Stimulated activated CD4-positive, alpha-beta T cell treated with anti-CD3 and anti-CD28 coated beads, TNF-alpha, amount 100 ng/mL, for 4 hours (primary cell): ENCODE data around the gene ERI3.

Experiments used
- DNase-seq, 3 experiments: peaks; one replicate each; pipeline ENCODE4 v3.0.0-alpha.2; 2020; ENCODE audit warnings: low read depth in 3 of 3

ERI3 gene

DNA sequence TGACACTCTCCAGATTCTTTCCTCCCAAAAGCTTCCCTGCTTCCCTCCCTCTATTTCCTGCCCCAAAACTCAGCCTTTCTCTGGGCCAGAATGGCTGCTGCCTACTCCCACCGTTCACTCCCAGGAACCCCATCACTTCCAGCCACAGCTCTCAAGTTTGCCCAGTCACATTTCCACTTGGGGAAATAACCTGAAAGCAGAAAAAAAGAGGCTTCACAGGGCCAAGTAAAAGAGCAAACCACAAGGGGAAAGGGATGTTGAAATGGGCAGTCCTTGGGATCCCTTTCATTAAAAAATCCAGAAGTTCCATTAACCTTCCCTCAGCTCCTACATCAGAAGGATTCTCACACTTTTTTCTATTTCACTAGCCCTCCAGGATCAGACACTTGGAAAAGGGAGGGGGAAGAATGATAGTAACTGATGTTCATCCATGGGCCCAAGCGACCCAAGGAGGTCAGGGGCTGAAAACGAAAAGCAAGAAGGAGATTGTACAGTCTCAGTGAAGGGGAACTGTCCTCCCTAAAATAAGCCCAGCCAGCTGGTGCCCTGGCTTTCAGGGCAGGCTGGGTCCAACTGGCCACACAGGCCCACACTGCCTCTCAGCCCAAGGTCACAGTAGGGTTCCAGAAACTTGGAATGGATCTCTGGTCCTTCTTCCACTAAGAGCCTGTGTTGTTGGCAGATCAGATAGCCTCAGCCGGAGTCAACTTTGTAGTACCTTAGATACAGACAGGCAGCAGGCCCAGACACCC, 92.1 kb downstream of the ERI3 start:
- no peak for DNase-seq

DNA sequence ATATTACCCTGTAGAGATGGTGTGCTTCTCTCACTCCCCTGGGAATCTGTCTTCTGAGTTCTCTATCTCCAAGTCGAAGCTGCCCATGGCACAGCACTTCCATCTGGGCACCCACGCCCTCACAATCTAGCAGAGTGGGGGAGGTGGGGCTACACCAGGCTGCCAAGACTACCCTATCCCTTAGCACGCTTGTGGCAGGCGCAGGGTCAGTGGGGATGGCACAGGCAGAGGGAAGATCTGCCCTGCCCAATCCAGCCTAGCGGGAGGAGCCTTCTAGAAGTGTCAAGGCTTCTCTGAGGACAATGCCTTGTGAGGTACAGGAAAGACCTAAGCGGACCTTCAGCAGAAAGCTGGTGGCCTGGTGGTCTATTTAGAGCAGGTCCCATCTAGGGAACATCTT, 92.6 kb downstream of the ERI3 start:
- DNase-seq = no peak

DNA sequence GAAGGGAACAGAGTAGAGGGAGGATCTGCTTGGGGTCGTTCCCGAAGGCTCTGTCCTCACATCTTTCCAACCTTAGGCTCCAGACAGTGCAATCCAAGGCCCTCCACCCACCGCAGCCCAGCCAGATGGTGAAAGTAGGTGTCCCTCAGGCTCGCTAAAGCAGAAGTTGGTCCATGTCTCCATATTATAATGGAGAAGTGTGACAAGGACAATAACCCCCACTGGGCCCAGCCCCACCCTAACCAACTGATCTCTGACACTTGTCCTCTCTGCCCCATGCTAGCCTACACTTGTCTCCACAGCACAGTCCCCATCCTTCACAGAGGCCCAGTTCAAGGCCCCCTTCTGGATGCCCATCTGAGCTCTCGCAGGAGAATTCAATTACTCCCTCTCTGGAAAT, 93.1 kb downstream of the ERI3 start:
- no peak for DNase-seq

DNA sequence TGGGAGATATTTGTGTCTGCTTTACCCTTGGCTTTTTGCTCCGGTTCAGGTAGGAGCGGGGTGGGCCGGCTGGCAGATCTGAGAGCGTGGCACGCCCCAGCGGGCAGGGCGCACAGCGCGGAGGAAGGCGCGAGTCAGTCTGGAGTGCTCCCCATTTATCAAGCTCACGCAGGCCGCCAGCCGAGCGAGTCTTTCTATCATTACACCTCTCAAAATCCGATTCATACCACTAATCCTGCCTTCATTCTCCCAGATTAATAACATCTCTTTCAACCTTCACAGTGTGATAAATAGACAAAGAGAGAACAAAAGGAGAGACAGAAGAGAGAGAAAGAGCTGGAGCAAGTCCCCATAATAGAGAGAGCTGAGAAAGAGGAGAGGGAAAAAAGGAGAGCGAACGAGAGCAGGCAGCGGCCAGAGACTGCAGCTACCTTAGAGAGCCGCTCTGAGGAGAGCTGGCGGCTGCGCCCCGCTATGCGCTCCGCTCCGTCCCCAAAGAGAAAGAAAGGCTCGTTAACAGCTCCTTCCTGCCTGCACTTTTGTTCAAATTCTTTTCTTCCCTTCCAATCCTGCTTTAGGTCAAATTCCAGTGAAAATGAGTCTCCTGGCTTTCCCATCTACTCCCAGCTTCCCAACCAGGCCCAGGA, 93.8 kb downstream of the ERI3 start:
- no peak for DNase-seq

DNA sequence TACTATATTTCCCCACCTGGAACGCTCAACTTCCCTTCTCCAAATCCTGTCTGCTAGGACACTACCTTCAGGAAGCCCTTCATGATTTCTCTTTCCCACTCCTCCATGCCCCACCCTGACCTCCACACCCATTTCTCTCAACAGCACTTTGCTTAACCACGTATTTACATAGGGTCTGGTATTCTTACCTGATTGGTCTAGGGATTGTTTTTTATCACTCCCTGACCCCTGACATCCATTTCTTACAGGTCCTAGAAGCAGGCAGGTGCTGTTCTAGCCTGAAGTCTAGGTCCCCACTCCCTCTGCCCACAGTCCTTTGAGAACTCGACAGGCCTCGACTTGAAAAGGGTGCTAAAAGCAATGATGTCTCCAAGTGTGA, 94.3 kb downstream of the ERI3 start:
- no peak for DNase-seq

DNA sequence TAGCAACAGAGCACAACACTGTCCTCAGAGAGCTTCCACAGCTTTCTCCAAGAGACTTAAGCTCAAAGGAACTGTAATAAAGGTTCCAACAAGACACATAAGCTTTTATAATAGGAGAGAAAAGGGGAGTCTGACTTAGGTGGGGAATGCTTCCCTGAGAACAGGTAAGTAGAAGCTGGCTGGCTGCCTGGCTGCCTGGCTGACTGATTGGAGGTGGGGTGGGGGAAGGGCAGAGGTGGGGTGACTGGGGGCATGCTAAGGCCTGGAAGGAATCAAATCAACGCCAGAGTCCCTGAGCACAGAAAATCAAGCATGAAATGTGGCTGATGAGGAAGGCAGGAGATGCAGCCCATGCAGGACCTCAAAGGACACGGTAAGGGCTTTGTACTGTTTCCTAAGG, 96.0 kb downstream of the ERI3 start:
- no peak for DNase-seq

DNA sequence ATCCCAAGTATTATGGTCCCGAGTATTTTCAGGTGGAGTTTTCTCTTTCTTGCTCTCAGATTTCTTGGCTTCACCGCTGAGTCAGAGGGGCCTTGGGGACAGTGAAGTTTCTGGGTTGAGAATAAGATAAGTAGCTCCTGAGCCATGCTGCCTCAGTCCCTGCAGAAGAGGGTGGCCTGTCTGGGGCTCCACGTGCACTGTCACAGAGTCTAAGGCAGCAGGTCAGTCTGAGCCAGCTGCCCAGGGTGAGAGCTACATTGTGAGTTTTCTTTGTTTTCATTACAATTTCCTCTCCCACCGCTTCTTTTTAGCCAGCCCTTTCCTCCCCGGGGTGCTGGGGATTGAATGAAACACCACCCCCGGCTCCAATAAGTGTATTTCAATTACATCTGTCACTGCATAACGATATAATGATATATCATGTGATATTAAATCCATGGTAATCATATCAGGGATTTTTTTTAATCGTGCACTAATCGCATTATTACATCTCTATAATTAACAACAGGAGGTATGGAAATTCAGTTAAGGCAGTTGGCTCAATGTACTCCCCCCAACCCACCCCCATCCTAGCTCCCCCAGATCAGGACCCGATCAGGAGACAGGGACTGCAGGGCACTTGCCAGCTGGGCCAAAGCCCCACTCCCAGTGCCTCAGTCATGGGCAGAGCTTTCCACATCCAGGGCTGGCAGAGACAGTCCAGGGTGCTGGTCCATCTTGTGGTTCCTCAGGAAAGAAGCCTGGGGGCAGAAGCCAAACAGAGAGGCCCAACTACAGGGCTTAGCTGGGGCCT, 98.1 kb downstream of the ERI3 start:
- no peak for DNase-seq

DNA sequence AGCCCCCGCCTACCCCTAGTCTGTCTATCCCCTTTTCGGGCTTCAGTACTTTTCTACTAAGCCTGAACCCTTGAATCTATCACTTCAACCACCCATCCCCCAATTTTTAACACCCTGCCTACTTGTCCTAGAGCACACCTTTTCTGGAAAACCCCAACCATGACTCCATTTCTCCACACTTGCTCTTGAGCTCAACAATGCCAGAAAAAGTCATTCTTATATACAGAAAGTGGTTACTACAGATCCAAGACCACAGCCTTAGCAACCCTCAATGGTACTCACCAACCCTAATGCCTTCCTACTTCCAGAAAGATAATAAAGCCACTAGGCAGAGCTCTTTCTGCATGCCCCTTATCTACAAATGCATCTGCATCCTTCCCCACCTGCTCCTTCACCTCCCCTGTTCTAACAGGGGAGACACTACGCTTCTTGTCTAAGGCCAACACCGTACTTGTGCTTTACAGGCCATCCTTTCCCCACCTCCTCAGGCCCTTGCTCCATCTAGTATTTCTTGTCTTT, 100.6 kb downstream of the ERI3 start:
- DNase-seq = no peak

DNA sequence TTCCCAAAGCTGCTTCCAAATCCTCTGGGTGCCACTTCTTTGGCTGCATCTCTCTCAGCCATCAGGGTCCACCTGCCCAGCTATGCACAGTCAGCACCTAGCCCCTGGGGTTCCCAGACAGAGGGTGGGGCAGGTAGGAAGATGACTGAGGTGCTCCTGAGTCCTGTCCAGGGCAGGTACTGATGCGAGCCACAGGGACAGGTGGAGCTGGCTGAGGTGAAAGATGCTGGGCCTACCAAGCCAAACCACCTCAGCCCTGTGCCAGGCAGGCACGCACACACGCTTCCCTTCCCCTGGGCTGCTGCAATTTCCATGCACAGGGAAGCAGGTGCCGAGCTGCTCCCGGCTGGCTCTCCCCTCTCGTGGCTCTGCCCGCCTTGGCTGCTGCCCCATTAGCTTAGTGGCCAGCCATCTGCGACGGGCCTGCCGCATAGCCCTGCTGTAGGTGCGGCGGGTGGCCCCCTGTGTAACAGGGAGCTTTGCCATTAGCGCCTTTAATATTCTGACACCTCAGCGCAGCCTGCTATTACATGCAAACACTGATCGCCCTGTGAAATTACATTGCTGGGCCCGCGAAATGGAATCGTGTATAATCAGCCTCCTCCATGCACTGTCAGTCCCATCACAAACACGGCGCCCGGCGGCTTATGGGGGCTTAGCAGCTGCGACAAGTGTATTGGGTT, 102.9 kb downstream of the ERI3 start:
- no peak for DNase-seq

DNA sequence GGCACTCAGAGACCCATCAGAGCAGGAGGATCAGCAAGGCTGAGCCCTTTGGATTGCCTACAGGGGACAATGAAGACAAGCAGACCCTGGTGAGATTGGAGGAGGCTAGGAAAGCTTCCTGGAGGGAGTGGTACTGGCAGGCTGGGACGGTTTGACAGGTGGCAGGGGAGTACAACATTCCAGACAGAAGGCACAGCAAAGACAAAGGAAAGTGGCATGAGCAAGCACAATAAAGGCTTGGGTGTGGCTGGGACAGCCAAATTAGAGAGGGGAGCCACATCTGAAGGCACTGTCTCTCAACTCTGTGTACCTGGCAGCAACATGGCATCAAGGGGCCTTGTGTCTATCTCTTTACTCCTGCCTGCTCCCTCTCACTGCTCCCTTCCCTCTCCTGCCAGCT, 103.6 kb downstream of the ERI3 start:
- DNase-seq = no peak

DNA sequence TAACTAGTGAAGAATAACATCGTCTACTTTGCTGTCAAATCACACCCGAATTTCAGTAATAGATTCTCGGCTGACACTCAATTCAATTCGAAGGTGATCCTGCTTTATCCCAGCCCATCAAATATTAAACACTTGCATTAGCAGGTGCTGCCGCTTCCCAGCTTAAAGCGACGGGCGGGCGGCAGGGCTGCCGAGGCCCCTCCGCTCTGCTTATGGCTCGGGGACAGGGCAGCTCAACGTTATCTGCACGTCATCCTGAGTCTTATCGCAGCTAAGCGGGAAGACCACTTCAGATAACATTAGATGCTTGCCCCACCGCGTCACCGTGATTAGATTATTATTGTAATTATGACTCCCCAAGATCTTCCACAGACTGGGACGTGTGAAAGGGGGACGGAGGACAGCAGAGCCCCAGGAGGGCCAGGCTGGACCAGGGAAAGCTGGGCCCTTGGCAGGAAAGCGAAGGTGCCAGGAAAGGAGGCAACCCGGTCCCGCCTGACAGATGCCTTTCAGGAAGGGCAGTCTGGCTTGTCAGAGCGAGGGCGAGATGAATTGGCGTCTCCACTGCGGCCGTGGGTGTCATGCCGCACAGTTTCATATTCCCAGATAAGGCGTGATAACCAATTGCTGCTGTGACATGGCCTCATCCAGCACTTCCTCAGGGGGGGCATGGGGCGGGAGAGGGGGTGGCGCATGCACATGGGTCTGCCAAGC, 104.8 kb downstream of the ERI3 start:
- no peak for DNase-seq

DNA sequence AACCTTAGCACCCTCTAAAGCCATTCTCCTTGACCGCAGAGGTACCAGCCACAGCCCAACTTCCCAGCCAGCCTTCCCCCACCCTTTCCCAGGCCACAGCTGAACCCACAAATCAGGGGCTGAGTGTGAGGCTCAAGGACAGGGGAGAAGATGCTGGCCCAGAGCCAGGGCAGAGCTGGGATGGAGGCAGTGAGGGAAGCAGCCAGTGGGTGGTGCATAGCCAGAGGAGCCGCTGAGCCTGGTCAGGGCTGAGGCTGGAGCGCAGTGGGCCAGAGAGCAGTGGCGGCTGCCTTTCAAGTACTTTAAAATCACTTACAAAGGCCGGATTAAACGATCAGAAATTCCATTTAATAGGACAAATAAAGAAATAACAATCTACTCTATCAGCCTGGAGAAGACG, 105.5 kb downstream of the ERI3 start:
- no peak for DNase-seq

DNA sequence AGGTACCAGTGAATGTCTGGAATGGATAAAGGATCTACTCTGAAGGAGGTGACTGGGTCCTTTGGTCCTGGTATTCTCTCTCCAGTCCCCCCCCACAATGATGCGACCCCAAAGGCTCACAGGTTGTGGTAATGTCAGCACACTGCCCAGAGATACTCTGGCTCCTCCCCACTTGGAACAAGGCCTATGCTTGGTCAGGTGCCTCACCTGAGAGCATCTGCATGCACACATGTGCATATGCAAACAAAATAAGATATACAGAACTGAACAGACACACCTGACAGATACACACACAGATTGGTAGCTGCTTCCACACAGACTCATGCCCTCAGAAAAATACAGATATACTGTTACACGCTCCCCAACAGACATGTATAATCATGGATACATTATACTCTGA, 108.3 kb downstream of the ERI3 start:
- DNase-seq = no peak

DNA sequence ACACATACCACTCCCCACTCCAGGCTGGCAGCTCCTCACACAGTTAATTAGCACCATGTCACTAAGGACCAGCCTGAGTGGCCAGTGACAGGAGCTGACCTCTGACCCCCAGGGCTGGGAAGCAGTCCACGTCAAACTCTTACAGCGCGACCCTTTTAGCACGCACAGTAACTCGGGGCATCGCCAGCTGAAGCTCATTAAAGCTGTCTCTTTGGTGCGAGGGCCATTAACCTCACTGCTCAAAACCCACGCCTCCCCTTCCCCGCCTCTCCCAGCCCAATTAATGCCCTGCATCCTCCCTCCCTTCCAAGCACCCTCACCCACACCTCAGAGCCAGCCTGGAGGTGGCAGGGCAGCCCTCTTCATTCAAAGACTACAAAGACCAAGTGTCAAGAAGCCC, 110.1 kb downstream of the ERI3 start:
- DNase-seq = no peak

DNA sequence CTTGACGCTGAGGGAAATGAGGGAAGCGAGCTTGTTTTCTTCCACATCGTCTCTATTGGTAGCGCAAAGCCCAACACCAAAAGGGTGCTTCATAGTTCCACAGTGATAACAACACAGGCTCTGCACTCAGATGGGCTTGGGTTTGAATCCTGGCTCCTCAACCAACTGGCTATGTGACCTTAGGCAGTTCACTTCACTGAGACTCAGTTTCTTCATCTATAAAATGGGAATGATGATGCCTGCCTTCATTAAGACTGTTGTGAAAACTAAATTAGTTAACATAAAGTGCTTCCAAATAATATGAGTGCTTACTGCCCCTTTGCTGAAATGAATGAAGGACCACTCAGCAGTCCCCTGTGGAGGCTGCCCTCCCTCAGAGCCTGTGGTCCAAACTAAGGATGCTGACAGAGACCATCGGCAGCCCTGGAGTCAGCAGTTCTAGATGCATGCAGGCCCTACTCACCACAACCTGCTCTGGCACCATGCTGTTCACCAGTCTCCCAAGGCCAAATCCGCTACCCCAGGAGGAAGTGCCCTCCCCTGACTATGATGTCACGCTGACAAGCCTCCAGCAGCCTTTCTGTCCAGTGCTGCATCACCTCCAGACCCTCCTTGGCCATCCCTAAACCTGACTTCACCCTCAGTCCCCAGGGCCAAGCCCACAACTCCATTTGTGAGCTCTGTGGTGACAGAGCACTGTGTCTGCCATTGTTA, 111.1 kb downstream of the ERI3 start:
- DNase-seq = no peak

DNA sequence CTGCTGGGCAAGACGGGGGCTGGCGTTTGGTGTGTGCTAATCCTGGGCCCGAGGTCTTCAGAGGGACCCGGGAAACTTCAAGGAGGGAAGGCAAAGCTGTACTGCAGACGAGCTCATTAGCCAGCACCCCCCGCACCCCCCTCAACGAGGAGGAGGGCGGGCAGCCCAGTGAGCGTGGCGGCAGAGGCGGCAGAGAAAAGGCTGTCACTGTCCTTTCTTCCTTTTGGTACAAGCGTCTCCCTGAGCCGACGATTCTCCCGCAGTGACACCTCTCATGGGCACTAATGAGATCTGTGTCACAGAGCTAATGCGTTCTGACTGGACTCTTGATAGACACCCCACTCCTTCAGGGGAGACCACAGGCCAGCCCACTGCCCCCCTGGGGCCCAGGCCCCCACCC, 112.3 kb downstream of the ERI3 start:
- DNase-seq = no peak

DNA sequence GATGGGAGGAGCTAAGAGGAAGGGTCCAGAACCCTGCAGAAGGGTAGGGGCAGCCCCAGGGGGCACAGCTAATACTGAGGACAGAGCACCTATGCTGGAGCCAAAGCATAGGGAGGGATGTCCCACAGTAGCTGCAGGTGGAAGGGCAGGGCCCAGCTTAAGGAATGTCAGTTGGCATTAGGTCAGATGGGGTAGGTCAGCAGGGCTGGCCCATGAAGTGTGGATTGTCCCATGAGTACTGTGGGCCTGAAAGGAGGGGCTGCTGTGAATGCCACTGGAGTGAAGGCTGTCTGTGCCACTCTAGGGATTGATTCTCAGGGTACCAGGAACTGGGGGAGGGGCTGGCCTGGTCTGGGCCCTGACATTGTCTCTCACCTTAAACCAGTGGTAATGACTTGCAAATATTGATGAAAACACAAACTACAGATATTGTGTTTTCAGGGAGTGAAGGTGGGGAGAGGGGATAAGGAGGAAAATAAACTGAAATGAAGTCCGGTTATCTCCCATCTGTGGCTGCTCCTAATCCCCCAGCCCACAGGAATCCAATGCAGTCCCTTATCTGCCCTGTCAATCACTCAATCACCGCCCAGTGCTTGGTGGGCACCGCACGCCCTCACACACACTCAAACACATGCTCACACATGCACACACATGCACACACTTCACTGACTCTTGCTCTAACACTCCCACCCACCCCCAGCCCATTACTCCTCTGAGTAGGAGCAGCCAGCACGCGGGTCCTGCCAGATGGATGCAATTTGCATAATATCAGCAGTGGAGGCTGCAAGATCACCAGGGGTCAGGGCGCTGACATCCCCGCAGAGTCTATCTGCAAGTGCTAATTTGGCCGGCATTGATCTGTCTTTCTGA, 114.0 kb downstream of the ERI3 start:
- DNase-seq = no peak

DNA sequence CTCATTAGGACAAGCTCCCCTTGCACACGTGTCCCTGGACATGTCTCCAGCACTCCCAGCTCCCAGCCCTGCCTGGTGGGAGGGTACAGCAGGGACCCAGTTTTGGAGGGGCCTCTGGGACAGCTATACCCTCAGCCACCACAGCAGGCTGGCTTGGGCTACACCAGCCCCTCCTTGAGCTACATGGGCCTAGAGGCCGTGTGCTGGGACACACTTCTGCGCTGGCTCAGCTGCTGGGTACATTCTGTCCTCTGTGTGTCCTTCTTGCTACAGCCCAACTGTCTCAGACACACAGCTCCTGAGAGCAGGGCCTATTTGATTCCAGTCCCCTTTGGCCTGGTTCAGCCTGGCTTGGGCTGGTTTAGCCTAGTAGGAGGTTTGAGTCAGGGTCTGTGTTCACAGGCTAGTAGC, 115.1 kb downstream of the ERI3 start:
- DNase-seq = no peak

DNA sequence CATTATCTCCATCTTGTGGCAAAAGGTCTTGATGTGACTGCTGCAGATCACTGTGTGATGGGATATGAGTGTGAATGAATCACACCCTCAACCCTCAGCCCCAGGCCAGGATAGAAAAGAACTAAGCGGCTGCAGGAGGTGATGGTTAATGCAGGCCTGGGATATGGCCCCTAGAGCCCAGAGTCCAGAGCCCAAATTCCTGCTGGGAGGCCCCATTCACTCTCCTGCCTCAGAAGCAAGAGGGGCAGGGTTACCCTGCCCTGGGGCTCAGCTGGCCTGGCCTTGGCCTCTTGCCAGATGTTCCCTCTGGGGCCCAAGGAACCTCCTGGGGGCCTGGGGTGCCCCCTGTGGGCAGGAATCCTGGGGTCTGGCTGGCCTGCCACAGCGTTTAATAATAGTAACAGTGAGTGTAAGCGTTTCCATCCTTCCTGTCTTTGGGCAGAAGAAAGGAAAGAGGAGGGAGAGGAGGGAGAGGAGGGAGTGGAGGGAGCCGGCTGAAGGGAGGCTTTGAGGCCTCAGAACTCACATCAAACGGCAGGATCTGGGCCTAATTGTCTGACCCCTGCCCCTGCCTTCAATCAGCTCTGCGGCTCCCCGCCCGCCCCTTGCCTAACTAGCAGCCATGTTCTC, 115.6 kb downstream of the ERI3 start:
- DNase-seq = no peak
